ENCODE results near the gene RIOX2. TPM values are rescaled to one million over a fixed set of nuclear protein-coding genes. Genes with fewer than 3 reads are reported as not detected.

The RIOX2 gene
- total RNA-seq, 2 donors from 2014 or later: 12.5 to 13.6 TPM

- H3K9me3 Mint-ChIP-seq: no peaks in the 10 kb centered on the region
- H3K9me3 ChIP-seq (ENCODE audit: control insufficient read depth, low read length): no peaks in the 10 kb centered on the region
- no peak overlapping the region for H3K27ac ChIP-seq (ENCODE audit: low read depth, low read length)
- H3K27ac Mint-ChIP-seq: no peak overlapping the region
- no peak for TF ChIP-seq CTCF (conservative IDR thresholded peaks at IDR 0.05)
- no peaks in the 10 kb centered on the region for H3K27me3 Mint-ChIP-seq (ENCODE audit: insufficient read depth)
- peaks cover 11% of the 10 kb centered on the region for H3K36me3 Mint-ChIP-seq (ENCODE audit: low read depth)
- H3K4me3 ChIP-seq (ENCODE audit: low read length): no peak overlapping the region
- no peaks in the 10 kb centered on the region for H3K36me3 ChIP-seq (ENCODE audit: control insufficient read depth, insufficient read depth, low read length)
- H3K9ac ChIP-seq (ENCODE audit: extremely low read depth, low read length, poor library complexity, severe bottlenecking): no peak overlapping the region
- H3K27me3 ChIP-seq (ENCODE audit: control insufficient read depth, insufficient read depth, low read length, poor library complexity, severe bottlenecking): no peaks in the 10 kb centered on the region
- DNase-seq: no peak
- H3K4me3 Mint-ChIP-seq: no peak overlapping the region
- WGBS, 2 experiments (ENCODE audit: insufficient coverage in 1 of 2, insufficient read length in 1 of 2): 94 to 96% methylated on average over 4 to 6 of the region's 8 CpGs
- peaks cover 5% of the 10 kb centered on the region for H3K4me1 ChIP-seq (ENCODE audit: control insufficient read depth, insufficient read depth, low read length)
- peaks cover 6% of the 10 kb centered on the region for H3K4me1 Mint-ChIP-seq
Observed at GRCh38 chr3:97960993-97961766, 11.1 kb downstream of the RIOX2 start.

- no peaks in the 10 kb centered on the region for H3K27me3 Mint-ChIP-seq (ENCODE audit: insufficient read depth)
- no peak overlapping the region for H3K4me3 ChIP-seq (ENCODE audit: low read length)
- DNase-seq: no peak
- no peaks in the 10 kb centered on the region for H3K9me3 ChIP-seq (ENCODE audit: control insufficient read depth, low read length)
- H3K27me3 ChIP-seq (ENCODE audit: control insufficient read depth, insufficient read depth, low read length, poor library complexity, severe bottlenecking): no peaks in the 10 kb centered on the region
- peaks cover 5% of the 10 kb centered on the region for H3K4me1 ChIP-seq (ENCODE audit: control insufficient read depth, insufficient read depth, low read length)
- H3K36me3 ChIP-seq (ENCODE audit: control insufficient read depth, insufficient read depth, low read length): no peaks in the 10 kb centered on the region
- peaks cover 11% of the 10 kb centered on the region for H3K36me3 Mint-ChIP-seq (ENCODE audit: low read depth)
- peaks cover 6% of the 10 kb centered on the region for H3K4me1 Mint-ChIP-seq
- no peak for TF ChIP-seq CTCF (conservative IDR thresholded peaks at IDR 0.05)
- 93 to 97% methylated on average over 4 of the region's 5 CpGs for WGBS, 2 experiments (ENCODE audit: insufficient coverage in 1 of 2, insufficient read length in 1 of 2)
- no peak overlapping the region for H3K4me3 Mint-ChIP-seq
- H3K9me3 Mint-ChIP-seq: no peaks in the 10 kb centered on the region
- H3K27ac Mint-ChIP-seq: no peak overlapping the region
- H3K9ac ChIP-seq (ENCODE audit: extremely low read depth, low read length, poor library complexity, severe bottlenecking): no peak overlapping the region
- H3K27ac ChIP-seq (ENCODE audit: low read depth, low read length): no peak overlapping the region
Observed at GRCh38 chr3:97960551-97960950, 11.7 kb downstream of the RIOX2 start.

DNA sequence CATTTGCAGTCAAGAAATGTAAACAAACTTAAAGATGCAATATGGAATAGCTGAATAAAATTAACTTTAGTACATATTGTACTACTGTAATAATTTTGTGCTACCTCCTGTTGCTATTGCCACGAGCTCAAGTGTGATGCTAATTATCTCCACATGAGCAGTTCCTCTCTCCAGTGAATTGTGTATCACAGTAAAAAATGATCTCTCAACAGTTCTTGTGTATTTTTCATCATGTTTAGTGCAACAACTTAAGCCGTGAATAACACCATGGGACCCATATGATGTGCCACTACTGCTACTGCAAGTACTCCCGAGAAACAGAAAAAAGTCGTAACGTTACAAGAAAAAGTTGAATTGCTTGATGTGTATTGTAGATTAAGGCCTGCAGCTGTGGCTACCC is 12.4 kb downstream of the RIOX2 start:
- no peak overlapping the region for H3K4me3 ChIP-seq (ENCODE audit: low read length)
- H3K27me3 ChIP-seq (ENCODE audit: control insufficient read depth, insufficient read depth, low read length, poor library complexity, severe bottlenecking): no peaks in the 10 kb centered on the region
- no peak overlapping the region for H3K27ac Mint-ChIP-seq
- H3K9me3 ChIP-seq (ENCODE audit: control insufficient read depth, low read length): no peaks in the 10 kb centered on the region
- peaks cover 5% of the 10 kb centered on the region for H3K4me1 ChIP-seq (ENCODE audit: control insufficient read depth, insufficient read depth, low read length)
- H3K36me3 ChIP-seq (ENCODE audit: control insufficient read depth, insufficient read depth, low read length): no peaks in the 10 kb centered on the region
- WGBS, 2 experiments (ENCODE audit: insufficient coverage in 1 of 2, insufficient read length in 1 of 2): 91 to 93% methylated on average over 3 to 5 of the region's 5 CpGs
- H3K27me3 Mint-ChIP-seq (ENCODE audit: insufficient read depth): no peaks in the 10 kb centered on the region
- TF ChIP-seq CTCF (conservative IDR thresholded peaks at IDR 0.05): no peak
- H3K4me1 Mint-ChIP-seq: peaks cover 6% of the 10 kb centered on the region
- DNase-seq: no peak
- no peak overlapping the region for H3K4me3 Mint-ChIP-seq
- peaks cover 11% of the 10 kb centered on the region for H3K36me3 Mint-ChIP-seq (ENCODE audit: low read depth)
- H3K27ac ChIP-seq (ENCODE audit: low read depth, low read length): no peak overlapping the region
- H3K9me3 Mint-ChIP-seq: no peaks in the 10 kb centered on the region
- H3K9ac ChIP-seq (ENCODE audit: extremely low read depth, low read length, poor library complexity, severe bottlenecking): no peak overlapping the region

All from endodermal cell (in vitro differentiated cells).